Activated naive CD8-positive, alpha-beta T cell (primary cell): Measurements from ENCODE around the gene SMC3.

Experiments
- H3K27ac Mint-ChIP-seq: one replicate; pipeline ENCODE4 v1.8.0; 2021; ENCODE audit warnings: mixed read lengths
- H3K27me3 Mint-ChIP-seq: one replicate; pipeline ENCODE4 v1.8.0; 2021; ENCODE audit warnings: mixed read lengths
- H3K36me3 Mint-ChIP-seq: one replicate; pipeline ENCODE4 v1.8.0; 2021; ENCODE audit warnings: mixed read lengths
- H3K4me1 Mint-ChIP-seq: one replicate; pipeline ENCODE4 v1.8.0; 2021; ENCODE audit warnings: low read depth, mixed read lengths
- H3K4me3 Mint-ChIP-seq: one replicate; pipeline ENCODE4 v1.8.0; 2021; ENCODE audit warnings: mild to moderate bottlenecking, mixed read lengths
- H3K9me3 Mint-ChIP-seq: one replicate; pipeline ENCODE4 v1.8.0; 2021; ENCODE audit warnings: low read depth, mixed read lengths

SMC3 gene

DNA sequence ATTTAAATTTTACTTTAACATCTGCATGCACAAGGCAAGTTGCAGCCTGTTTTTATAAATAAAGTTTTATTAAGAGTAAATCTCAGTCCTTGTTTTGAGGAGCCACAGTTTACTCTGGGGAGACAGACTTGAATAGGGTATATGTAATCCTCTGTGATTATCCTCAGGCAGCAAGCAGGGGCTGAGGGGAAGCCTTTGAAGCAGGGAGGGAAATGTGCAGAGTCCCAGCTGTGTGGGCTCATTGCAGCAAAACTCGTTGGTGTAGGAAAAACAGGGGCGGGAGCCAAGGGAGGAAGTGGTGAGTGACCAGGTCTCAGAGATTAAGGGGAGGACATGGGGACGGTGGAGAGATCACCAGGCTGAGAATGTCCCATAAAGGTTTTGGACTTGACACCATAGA is 34.3 kb upstream of the SMC3 start:
- Mint-ChIP-seq H3K4me3 (no peak overlapping the region), H3K27ac (no peak overlapping the region), H3K4me1 (peaks cover 48% of the 10 kb centered on the region), H3K27me3 (no peaks in the 10 kb centered on the region), H3K9me3 (no peaks in the 10 kb centered on the region), H3K36me3 (no peaks in the 10 kb centered on the region)

DNA sequence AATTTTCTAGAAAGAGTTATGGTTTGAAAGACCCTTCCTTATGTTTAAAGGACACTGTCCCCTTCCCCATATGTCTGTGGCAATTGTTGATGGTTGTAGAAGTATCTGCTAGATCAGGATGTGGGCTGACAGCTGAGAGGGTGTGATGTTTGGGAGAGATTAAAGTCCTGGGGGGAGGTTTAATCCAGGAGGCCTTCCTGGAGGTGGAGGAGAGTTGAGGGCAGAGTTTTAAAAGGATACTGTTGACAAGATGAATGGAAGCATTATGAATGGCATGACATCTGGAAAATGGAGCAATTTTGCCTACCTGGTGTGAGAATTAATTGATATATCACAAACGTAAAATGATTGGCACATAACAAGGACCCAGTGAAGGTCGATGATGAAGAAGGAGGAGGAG is 32.9 kb upstream of the SMC3 start:
- Mint-ChIP-seq H3K36me3 (no peaks in the 10 kb centered on the region), H3K27me3 (no peaks in the 10 kb centered on the region), H3K27ac (peak overlapping the region; percentile 67), H3K9me3 (no peaks in the 10 kb centered on the region), H3K4me1 (peaks cover 34% of the 10 kb centered on the region), H3K4me3 (peak overlapping the region; percentile 3)

DNA sequence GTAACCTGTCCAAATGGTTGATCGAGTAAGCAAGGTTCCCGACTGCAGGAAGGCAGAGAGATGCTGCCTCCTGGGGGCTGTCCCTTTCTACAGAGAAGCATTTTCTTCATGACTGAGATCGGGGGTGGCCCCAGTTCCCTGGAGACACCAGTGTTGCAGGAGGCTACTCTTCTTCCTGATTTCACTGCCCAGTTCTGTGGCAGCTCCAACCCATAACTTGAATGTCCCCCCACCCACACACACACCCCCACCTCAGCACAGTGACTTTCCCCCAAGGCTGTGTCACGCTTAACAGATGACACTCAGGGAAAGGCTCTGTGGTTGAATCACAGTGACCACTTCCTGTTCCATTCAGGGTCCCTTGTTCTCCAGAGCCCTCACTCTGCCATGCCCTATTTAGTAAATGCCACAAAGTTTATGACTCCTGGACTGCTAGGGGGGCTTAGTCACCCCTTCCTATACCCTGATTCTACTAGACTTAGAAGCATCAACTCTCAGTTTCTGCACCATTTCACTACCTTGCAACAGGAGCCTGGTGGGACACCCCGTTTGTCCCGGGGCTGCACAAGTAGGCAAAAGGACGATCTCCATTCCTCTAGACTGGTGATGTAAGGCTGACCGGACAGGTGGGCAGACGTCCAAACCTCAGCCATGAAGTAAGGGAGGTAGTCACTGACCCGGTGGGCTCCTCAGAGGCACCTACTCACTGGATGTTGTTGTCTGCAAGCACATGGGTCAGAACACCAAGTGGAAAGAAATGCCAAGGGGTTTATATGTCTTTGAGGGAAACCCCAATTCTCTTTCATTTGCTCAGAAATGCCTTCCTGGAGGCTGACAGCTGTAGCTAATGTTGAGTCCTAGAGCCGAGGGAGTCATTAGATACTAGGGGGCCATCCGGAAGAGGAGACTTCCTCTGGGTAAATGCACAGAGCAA is 31.3 kb upstream of the SMC3 start:
- Mint-ChIP-seq H3K9me3 (no peaks in the 10 kb centered on the region), H3K4me3 (peak overlapping the region; percentile 38), H3K27ac (peak overlapping the region; percentile 86), H3K36me3 (no peaks in the 10 kb centered on the region), H3K27me3 (no peaks in the 10 kb centered on the region), H3K4me1 (peaks cover 30% of the 10 kb centered on the region)

DNA sequence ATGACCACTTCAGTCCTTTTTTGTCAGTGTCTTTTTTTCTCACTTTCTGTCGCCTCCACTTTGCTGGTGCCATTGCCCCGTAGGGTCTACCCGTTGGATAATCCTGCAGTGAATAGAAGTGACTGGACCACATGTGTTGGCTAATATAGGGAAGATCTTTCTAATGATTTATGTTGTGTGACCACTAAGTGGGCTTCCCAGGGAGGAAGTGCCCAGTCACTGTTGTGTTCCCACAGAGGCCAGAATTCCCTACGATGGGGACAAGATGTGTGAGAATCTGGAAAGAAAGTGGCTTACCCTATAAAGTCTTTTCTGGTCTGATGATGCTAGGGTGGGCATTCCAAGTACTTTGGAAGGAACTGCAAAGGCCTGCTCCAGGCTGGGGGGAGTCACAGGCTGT is 28.4 kb upstream of the SMC3 start:
- Mint-ChIP-seq H3K4me1 (peaks cover 27% of the 10 kb centered on the region), H3K27me3 (no peaks in the 10 kb centered on the region), H3K9me3 (no peaks in the 10 kb centered on the region), H3K36me3 (no peaks in the 10 kb centered on the region), H3K4me3 (no peak overlapping the region), H3K27ac (no peak overlapping the region)

DNA sequence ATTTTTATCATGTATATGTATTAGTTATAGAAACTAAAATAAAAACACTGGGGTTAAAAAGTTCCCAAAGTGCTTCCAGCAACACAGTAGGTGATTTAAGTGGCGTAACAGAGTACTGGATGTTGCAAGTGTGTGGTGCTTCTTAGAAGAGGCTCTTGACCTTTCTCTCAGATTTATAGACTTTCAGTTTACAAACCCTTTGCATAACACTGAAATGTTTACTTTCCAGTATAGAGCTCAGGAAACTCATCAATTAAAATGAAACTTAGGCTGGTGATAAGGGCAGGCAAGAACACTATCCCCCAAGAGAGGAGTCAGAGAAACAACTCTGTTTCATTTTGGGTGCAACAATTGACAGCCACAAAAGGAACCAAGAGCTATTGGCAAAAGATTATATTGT is 27.5 kb upstream of the SMC3 start:
- Mint-ChIP-seq H3K36me3 (no peaks in the 10 kb centered on the region), H3K4me1 (peaks cover 21% of the 10 kb centered on the region), H3K27ac (no peak overlapping the region), H3K9me3 (no peaks in the 10 kb centered on the region), H3K4me3 (no peak overlapping the region), H3K27me3 (no peaks in the 10 kb centered on the region)

DNA sequence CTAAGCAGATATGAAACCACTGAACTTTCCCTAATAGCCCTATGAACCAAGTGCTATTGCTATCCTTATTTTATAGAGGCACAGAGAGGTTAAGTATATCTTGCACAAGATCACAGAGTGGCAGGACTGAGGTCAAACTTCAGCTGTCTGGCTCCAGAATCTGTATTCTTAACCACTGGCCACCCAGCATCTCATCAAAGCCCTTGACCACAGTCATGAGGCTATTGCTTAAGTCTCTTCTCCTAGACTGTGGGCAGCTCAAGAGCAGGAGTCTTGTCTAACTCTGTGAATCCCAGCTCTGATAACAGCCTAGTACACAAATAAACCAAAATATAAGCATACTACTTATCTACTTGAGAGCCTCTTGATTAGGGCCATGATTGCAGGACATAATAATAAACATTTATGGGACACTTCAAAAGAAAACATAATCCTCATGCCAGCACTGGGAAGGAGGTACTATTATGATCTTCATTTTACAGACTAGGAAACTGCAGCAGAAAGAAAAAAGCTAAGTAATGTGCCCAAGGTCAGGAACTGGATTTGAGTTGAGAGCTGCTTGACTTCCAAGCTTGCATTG is 22.4 kb upstream of the SMC3 start:
- H3K9me3 Mint-ChIP-seq, result no peaks in the 10 kb centered on the region
- no peak overlapping the region for H3K4me3 Mint-ChIP-seq
- H3K4me1 Mint-ChIP-seq, result peaks cover 8% of the 10 kb centered on the region
- no peak overlapping the region for H3K27ac Mint-ChIP-seq
- H3K27me3 Mint-ChIP-seq, result peaks cover 4% of the 10 kb centered on the region
- no peaks in the 10 kb centered on the region for H3K36me3 Mint-ChIP-seq

DNA sequence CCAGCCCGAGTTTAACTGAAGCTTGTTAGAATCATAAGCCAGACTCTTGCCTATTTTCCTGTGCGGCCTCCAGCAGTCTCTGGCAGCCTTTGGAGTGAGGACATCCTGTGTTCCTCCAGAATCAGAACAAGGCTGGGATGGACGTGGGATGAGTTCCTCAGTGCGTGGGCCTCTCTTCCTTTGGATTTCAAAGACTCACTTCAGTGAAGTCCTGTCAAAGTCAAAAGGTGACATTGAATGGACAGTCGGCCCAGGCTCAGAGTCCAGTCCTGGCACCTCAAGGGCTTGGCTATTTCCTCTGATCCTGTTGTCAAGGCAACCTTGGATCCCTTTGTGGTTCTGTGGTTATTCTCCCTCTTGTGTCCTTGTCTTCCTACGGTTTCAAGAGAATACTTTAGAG is 21.4 kb upstream of the SMC3 start:
- Mint-ChIP-seq H3K27me3 (peaks cover 6% of the 10 kb centered on the region), H3K27ac (no peak overlapping the region), H3K4me3 (no peak overlapping the region), H3K9me3 (no peaks in the 10 kb centered on the region), H3K4me1 (peaks cover 7% of the 10 kb centered on the region), H3K36me3 (no peaks in the 10 kb centered on the region)

DNA sequence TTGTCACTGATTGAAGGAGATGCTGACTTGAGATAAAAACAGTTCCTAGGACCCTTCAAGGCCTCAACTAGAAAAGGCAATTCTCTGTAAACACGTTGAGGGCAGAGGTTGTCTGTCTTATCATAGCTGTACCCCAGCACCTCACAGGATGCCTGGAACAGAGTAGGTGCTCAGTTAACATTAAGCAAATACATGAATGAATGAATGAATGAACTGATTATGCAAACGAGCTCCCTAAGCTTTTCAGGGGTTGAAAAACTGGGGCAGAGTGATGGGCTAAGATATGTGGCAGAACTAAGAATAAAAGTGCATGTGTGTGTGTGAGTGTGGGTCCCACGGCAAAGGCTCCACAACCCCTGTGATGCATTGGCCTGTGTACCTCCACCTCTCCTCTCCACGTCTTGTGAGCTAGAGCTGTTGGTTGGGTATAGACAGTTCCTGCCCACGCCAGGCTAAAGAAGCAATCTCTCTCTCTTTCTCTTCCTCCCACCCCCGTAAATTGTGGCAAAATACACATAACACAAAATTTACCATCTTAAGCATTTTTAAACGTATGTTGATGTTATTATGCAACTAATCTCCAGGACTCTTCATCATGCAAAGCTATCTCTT is 20.9 kb upstream of the SMC3 start:
- Mint-ChIP-seq H3K9me3 (no peaks in the 10 kb centered on the region), H3K36me3 (no peaks in the 10 kb centered on the region), H3K27ac (no peak overlapping the region), H3K4me1 (peaks cover 7% of the 10 kb centered on the region), H3K4me3 (no peak overlapping the region), H3K27me3 (peaks cover 9% of the 10 kb centered on the region)

DNA sequence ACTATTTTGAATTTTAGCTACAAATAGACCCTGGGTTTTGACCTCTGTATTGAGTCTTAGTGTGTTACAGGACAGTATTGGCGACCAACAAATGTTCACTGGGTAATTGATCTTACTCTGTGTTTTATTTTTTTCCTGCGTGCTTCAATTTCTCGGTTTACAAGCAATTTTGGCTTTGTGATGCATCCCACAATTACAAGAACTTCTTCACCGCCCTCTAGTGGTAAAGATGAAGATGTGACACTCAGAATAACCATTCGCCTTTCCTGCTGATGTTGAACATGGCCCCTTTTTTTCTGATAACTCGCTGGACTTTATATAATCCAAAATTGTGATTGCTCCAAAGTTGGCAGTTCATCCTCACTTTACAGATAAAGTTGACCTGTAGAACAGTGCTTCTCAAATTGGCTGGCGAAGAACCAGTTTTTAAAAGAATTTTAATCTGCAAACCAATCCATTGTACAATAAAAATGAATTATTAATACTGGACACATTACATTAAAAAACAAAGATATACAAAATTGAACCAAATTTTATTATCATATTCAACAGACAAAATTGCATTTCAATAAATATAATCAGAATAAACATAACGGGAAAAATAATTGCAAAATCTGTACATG is 20.2 kb upstream of the SMC3 start:
- no peak overlapping the region for H3K4me3 Mint-ChIP-seq
- H3K9me3 Mint-ChIP-seq, result no peaks in the 10 kb centered on the region
- peaks cover 7% of the 10 kb centered on the region for H3K4me1 Mint-ChIP-seq
- no peaks in the 10 kb centered on the region for H3K36me3 Mint-ChIP-seq
- H3K27ac Mint-ChIP-seq, result no peak overlapping the region
- peaks cover 9% of the 10 kb centered on the region for H3K27me3 Mint-ChIP-seq

DNA sequence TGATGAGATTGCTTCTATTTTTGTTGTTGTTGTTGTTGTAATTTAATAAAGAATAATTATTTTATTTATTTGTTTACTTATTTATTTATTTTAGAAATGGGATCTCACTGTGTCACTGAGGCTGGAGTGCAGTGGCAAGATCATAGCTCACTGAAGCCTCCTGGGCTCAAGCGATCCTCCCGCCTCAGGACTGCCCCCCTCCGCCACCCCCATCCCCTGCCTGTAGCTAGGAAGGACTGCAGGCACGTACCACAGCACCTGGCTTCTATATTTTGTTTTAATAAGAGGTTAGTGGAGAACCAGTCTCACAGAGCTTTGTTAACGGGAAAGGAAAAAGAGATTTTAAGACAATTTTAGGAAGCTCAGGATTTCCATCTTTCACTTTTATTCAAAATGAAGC is 19.5 kb upstream of the SMC3 start:
- Mint-ChIP-seq H3K27me3 (peaks cover 11% of the 10 kb centered on the region), H3K9me3 (peaks cover 3% of the 10 kb centered on the region), H3K4me3 (no peak overlapping the region), H3K27ac (no peak overlapping the region), H3K36me3 (no peaks in the 10 kb centered on the region), H3K4me1 (peaks cover 7% of the 10 kb centered on the region)

DNA sequence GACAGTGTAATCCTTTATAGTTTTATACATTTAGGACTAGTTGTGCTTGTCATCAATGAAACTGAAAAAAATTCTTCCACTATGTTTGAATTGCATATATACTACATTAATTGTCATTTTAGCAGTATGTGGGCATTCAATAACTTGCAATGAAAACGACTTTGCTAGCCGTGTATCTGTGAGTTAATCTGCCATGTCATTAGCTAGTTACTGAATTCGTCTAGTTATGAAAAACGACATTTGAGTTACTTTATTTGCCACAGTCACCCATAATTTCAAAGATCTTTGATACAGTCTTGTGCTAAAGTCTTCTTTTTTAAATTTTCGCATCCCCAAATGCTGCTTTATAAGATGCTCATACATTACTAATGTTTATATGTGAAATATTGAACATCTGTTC is 18.3 kb upstream of the SMC3 start:
- H3K4me1 Mint-ChIP-seq, result peaks cover 7% of the 10 kb centered on the region
- H3K9me3 Mint-ChIP-seq, result peaks cover 3% of the 10 kb centered on the region
- H3K27me3 Mint-ChIP-seq, result peaks cover 11% of the 10 kb centered on the region
- no peaks in the 10 kb centered on the region for H3K36me3 Mint-ChIP-seq
- no peak overlapping the region for H3K4me3 Mint-ChIP-seq
- H3K27ac Mint-ChIP-seq, result no peak overlapping the region

DNA sequence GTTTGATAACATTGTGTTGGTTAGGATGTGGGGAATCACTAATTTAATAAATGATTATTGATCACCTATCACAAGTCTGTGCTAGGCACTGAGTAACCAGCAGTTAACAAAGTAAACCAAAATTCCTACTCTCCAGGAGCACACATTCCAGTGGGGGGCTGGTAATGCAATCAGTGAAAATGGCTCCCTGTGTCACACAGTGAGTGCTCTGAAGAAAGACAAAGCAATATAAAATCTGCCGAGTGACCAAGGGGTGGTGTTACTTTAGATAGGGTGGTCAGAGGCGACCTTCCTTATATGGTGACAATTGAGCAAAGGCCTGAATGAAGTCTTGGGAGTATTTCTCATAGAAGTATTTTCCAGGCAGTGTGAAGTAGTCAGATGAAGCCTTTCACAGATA is 13.6 kb upstream of the SMC3 start:
- peaks cover 5% of the 10 kb centered on the region for H3K4me1 Mint-ChIP-seq
- no peak overlapping the region for H3K27ac Mint-ChIP-seq
- peaks cover 8% of the 10 kb centered on the region for H3K27me3 Mint-ChIP-seq
- H3K4me3 Mint-ChIP-seq, result no peak overlapping the region
- H3K36me3 Mint-ChIP-seq, result no peaks in the 10 kb centered on the region
- H3K9me3 Mint-ChIP-seq, result peaks cover 3% of the 10 kb centered on the region

DNA sequence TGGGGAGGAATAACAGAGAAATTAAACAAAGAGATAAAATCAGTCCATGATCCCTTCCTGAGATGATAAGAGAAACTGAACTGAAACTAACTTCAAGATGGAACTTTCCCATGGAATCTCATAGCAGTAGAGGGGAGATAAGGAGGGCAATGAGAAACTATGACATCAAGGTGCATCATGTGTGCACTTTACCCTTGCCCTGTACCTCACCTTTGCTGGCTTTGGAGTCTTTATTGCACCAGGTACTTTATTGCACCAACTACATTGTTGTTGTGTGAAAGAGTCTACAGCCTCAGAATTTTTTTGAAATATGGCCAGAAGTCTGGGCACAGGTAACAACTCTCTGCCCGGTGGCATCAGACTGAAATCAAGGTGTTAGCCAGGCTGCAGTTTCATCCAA is 11.2 kb upstream of the SMC3 start:
- Mint-ChIP-seq H3K27ac (no peak overlapping the region), H3K4me3 (no peak overlapping the region), H3K4me1 (peaks cover 5% of the 10 kb centered on the region), H3K9me3 (peaks cover 3% of the 10 kb centered on the region), H3K27me3 (peaks cover 6% of the 10 kb centered on the region), H3K36me3 (no peaks in the 10 kb centered on the region)

DNA sequence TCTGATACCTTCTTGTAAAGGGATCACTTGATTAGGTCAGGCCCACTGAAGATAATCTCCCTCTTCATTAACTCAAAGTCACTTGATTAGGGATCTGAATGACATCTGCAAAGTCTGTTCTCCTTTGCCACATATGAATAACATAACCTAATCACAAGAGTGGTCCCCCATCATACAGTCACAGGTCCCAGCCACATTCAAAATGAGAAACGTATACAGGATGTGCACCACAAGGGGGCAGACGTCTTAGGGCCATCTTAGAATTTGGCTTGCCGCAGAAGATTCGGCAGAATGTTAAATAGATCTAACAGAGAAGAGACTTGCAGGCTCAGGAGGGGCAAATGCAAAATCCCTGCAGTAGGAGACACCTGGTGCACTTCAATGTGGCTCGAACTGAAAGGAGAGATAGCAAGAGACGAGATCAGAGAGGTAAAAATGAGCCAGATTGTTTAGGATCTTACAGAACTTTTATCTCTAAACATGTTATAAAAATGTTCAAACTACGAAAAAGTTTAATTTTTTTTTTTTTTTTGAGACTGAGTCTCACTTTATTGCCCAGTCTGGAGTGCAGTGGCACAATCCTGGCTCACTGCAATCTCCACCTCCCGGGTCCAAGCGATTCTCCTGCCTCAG is 10.4 kb upstream of the SMC3 start:
- Mint-ChIP-seq H3K9me3 (peaks cover 3% of the 10 kb centered on the region), H3K4me1 (peaks cover 5% of the 10 kb centered on the region), H3K27me3 (peaks cover 4% of the 10 kb centered on the region), H3K4me3 (no peak overlapping the region), H3K36me3 (no peaks in the 10 kb centered on the region), H3K27ac (no peak overlapping the region)

DNA sequence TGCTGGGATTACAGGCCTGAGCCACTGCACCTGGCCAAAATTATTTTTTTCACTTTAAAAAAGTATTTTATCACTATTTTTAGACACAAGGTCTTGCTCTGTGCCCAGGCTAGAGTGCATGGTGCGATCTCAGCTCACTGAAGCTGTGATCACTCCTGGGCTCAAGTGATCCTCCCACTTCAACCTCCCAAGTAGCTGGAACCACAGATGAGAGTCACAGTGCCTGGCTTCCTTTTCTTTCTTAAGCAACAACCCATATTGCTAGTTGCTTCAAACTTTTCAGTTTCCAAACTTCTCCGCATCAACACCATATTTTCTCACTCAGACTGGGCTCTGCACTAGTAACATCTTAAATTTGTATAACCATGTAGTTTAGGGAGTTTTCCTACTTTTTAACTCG is 9.5 kb upstream of the SMC3 start:
- Mint-ChIP-seq H3K9me3 (no peaks in the 10 kb centered on the region), H3K27ac (no peak overlapping the region), H3K36me3 (no peaks in the 10 kb centered on the region), H3K4me1 (peaks cover 5% of the 10 kb centered on the region), H3K27me3 (peaks cover 2% of the 10 kb centered on the region), H3K4me3 (no peak overlapping the region)
